ENCODE data around the gene TRMT10C. TPM values are rescaled to one million over a fixed set of nuclear protein-coding genes. Genes with fewer than 3 reads are reported as not detected.

The TRMT10C gene
- total and polyA plus RNA-seq, 9 of the 15 experiments (the other 6 are each of a cell fraction or from before 2014, with no cell fraction given): 48.6 to 106 (median 63.9) TPM

GRCh38 chr3:101573449-101574387 is 12.1 kb downstream of the TRMT10C start, which contains the start of gene PCNP (continued):
- TF ChIP-seq PHB (CRISPR knock-in tag; IDR thresholded peaks at IDR 0.05) (no peak), E2F5 (CRISPR knock-in tag; IDR thresholded peaks at IDR 0.05) (no peak), PHF20 (IDR thresholded peaks at IDR 0.05; ENCODE audit: partially characterized antibody) (peak; percentile 88), FOXK1 (CRISPR knock-in tag; IDR thresholded peaks at IDR 0.05; ENCODE audit: borderline replicate concordance) (no peak), PRPF4 (IDR thresholded peaks at IDR 0.05; ENCODE audit: insufficient read depth, low read depth, low read length, poor library complexity, severe bottlenecking) (no peak), PBX2 (CRISPR knock-in tag; IDR thresholded peaks at IDR 0.05; ENCODE audit: low read depth) (no peak), PBX2 (tag; conservative IDR thresholded peaks at IDR 0.05; ENCODE audit: low read depth) (peak; percentile 51; the same call in 1 of the 2 replicates), MAZ (CRISPR knock-in tag; conservative IDR thresholded peaks at IDR 0.05 in 1 of 2, IDR thresholded peaks at IDR 0.05 in 1 of 2) (peak in 1 of 2 experiments; percentile 35; a peak in 3 of 4 replicates), EHMT2 (IDR thresholded peaks at IDR 0.05) (no peak), ZNF445 (CRISPR knock-in tag; IDR thresholded peaks at IDR 0.05; ENCODE audit: low read depth) (no peak), ZNF785 (CRISPR knock-in tag; IDR thresholded peaks at IDR 0.05) (no peak), HDAC1 (IDR thresholded peaks at IDR 0.05) (peak; percentile 82 to 96; a peak in 3 of 4 replicates), ERF (CRISPR knock-in tag; IDR thresholded peaks at IDR 0.05) (no peak), KAT8 (IDR thresholded peaks at IDR 0.05; ENCODE audit: low read depth) (0 out of 2 replicates have a peak, but pooled peaks have one; percentile 29), NFXL1 (CRISPR knock-in tag; IDR thresholded peaks at IDR 0.05) (no peak), ZNF561 (CRISPR knock-in tag; conservative IDR thresholded peaks at IDR 0.05) (no peak), CBFB (CRISPR knock-in tag; IDR thresholded peaks at IDR 0.05) (no peak), GABPA (tag; conservative IDR thresholded peaks at IDR 0.05; ENCODE audit: low read depth) (peak; percentile 96), GTF2A2 (tag; IDR thresholded peaks at IDR 0.05) (no peak)
- TF ChIP-seq, protein P1, sequence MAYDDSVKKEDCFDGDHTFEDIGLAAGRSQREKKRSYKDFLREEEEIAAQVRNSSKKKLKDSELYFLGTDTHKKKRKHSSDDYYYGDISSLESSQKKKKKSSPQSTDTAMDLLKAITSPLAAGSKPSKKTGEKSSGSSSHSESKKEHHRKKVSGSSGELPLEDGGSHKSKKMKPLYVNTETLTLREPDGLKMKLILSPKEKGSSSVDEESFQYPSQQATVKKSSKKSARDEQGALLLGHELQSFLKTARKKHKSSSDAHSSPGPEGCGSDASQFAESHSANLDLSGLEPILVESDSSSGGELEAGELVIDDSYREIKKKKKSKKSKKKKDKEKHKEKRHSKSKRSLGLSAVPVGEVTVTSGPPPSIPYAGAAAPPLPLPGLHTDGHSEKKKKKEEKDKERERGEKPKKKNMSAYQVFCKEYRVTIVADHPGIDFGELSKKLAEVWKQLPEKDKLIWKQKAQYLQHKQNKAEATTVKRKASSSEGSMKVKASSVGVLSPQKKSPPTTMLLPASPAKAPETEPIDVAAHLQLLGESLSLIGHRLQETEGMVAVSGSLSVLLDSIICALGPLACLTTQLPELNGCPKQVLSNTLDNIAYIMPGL (CRISPR knock-in tag; IDR thresholded peaks at IDR 0.05): no peak
- TF ChIP-seq, protein P2, sequence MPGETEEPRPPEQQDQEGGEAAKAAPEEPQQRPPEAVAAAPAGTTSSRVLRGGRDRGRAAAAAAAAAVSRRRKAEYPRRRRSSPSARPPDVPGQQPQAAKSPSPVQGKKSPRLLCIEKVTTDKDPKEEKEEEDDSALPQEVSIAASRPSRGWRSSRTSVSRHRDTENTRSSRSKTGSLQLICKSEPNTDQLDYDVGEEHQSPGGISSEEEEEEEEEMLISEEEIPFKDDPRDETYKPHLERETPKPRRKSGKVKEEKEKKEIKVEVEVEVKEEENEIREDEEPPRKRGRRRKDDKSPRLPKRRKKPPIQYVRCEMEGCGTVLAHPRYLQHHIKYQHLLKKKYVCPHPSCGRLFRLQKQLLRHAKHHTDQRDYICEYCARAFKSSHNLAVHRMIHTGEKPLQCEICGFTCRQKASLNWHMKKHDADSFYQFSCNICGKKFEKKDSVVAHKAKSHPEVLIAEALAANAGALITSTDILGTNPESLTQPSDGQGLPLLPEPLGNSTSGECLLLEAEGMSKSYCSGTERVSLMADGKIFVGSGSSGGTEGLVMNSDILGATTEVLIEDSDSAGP (CRISPR knock-in tag; IDR thresholded peaks at IDR 0.05): no peak
